SK-N-SH treated with all-trans-retinoic acid at 6 μM for 48 hours (cell line): Measurements from ENCODE around the gene FGF19.

ENCODE experiments used
- ATAC-seq: fragments of 200-7000 bp; cut with Tn5 transposase; 3 replicates; pipeline ENCODE4 v1.9.1; 2020; ENCODE audit warnings: mild to moderate bottlenecking, moderate library complexity
- ARNTL ChIP-seq: fragments of 450-650 bp; formaldehyde crosslinking; IDR thresholded peaks from 2 replicates; pipeline ENCODE4 v1.5.0; 2020; ENCODE audit warnings: low read depth, mild to moderate bottlenecking, moderate library complexity, borderline replicate concordance
- BACH2 ChIP-seq: fragments of 250-450 bp; sonication (Bioruptor Pico); IDR thresholded peaks from 2 replicates; pipeline ENCODE4 v1.9.0; 2021; ENCODE audit warnings: mild to moderate bottlenecking, borderline replicate concordance
- CSDC2 ChIP-seq: fragments of 250-450 bp; sonication (Bioruptor Pico); IDR thresholded peaks from 2 replicates; pipeline ENCODE4 v1.5.0; 2020; ENCODE audit warnings: mild to moderate bottlenecking, moderate library complexity
- CSRNP3 ChIP-seq: fragments of 250-450 bp; sonication (Bioruptor Pico); IDR thresholded peaks from 2 replicates; pipeline ENCODE4 v1.5.1; 2021; ENCODE audit warnings: mild to moderate bottlenecking, moderate library complexity
- ESRRG ChIP-seq: fragments of 250-450 bp; sonication (Bioruptor Pico); IDR thresholded peaks from 2 replicates; pipeline ENCODE4 v1.6.1; 2021; ENCODE audit warnings: mild to moderate bottlenecking
- GLIS3 ChIP-seq: fragments of 250-450 bp; sonication (Bioruptor Pico); IDR thresholded peaks from 2 replicates; pipeline ENCODE4 v1.5.0; 2020; ENCODE audit warnings: mild to moderate bottlenecking, moderate library complexity
- ISL1 ChIP-seq: fragments of 250-450 bp; sonication (Bioruptor Pico); IDR thresholded peaks from 2 replicates; pipeline ENCODE4 v2.1.2; 2022; ENCODE audit warnings: mild to moderate bottlenecking, moderate library complexity
- OSR1 ChIP-seq: fragments of 250-450 bp; sonication (Bioruptor Pico); IDR thresholded peaks from 2 replicates; pipeline ENCODE4 v1.8.0; 2022; ENCODE audit warnings: moderate library complexity, mild to moderate bottlenecking, inconsistent platforms
- PPARA ChIP-seq: fragments of 250-450 bp; sonication (Bioruptor Pico); IDR thresholded peaks from 2 replicates; pipeline ENCODE4 v1.5.0; 2020; ENCODE audit warnings: mild to moderate bottlenecking, borderline replicate concordance
- RARB ChIP-seq: fragments of 250-450 bp; sonication (Bioruptor Pico); IDR thresholded peaks from 2 replicates; pipeline ENCODE4 v1.8.0; 2021; ENCODE audit warnings: mild to moderate bottlenecking, moderate library complexity
- SNAI2 ChIP-seq: fragments of 250-450 bp; sonication (Bioruptor Pico); IDR thresholded peaks from 2 replicates; pipeline ENCODE4 v1.5.0; 2020; ENCODE audit warnings: mild to moderate bottlenecking, moderate library complexity
- TCF4 ChIP-seq: fragments of 250-450 bp; sonication (Bioruptor Pico); IDR thresholded peaks from 2 replicates; pipeline ENCODE4 v1.8.0; 2021; ENCODE audit warnings: mild to moderate bottlenecking, moderate library complexity, borderline replicate concordance
- TOX ChIP-seq: fragments of 250-450 bp; sonication (Bioruptor Pico); IDR thresholded peaks from 2 replicates; pipeline ENCODE4 v1.8.0; 2021; ENCODE audit warnings: mild to moderate bottlenecking, moderate library complexity, borderline replicate concordance
- ZFP3 ChIP-seq: fragments of 250-450 bp; sonication (Bioruptor Pico); IDR thresholded peaks from 2 replicates; pipeline ENCODE4 v1.5.0; 2020; ENCODE audit warnings: mild to moderate bottlenecking, moderate library complexity
- ZFP30 ChIP-seq: fragments of 450-650 bp; formaldehyde crosslinking; IDR thresholded peaks from 2 replicates; pipeline ENCODE4 v1.5.0; 2022; ENCODE audit warnings: mild to moderate bottlenecking, moderate library complexity
- ZNF565 ChIP-seq: fragments of 450-650 bp; formaldehyde crosslinking; conservative IDR thresholded peaks from 2 replicates; pipeline ENCODE4 v1.5.0; 2020; ENCODE audit warnings: low read depth, mild to moderate bottlenecking, moderate library complexity
- ZNF70 ChIP-seq: fragments of 450-650 bp; formaldehyde crosslinking; IDR thresholded peaks from 2 replicates; pipeline ENCODE4 v1.5.0; 2020; ENCODE audit warnings: mild to moderate bottlenecking, moderate library complexity
- ZNF8 ChIP-seq: fragments of 450-650 bp; formaldehyde crosslinking; IDR thresholded peaks from 2 replicates; pipeline ENCODE4 v1.5.0; 2020; ENCODE audit warnings: mild to moderate bottlenecking, moderate library complexity
- TF ChIP-seq, protein P1 (sequence below): fragments of 250-450 bp; sonication (Bioruptor Pico); IDR thresholded peaks from 2 replicates; pipeline ENCODE4 v1.5.0; 2020; ENCODE audit warnings: mild to moderate bottlenecking, moderate library complexity
- TF ChIP-seq, protein P2 (sequence below): fragments of 250-450 bp; sonication (Bioruptor Pico); IDR thresholded peaks from 2 replicates; pipeline ENCODE4 v1.8.0; 2020; ENCODE audit warnings: mild to moderate bottlenecking, moderate library complexity, borderline replicate concordance
- TF ChIP-seq, protein P3 (sequence below): fragments of 250-450 bp; sonication (Bioruptor Pico); IDR thresholded peaks from 2 replicates; pipeline ENCODE4 v1.8.0; 2021; ENCODE audit warnings: low read depth, mild to moderate bottlenecking, moderate library complexity, borderline replicate concordance

Gene FGF19

DNA sequence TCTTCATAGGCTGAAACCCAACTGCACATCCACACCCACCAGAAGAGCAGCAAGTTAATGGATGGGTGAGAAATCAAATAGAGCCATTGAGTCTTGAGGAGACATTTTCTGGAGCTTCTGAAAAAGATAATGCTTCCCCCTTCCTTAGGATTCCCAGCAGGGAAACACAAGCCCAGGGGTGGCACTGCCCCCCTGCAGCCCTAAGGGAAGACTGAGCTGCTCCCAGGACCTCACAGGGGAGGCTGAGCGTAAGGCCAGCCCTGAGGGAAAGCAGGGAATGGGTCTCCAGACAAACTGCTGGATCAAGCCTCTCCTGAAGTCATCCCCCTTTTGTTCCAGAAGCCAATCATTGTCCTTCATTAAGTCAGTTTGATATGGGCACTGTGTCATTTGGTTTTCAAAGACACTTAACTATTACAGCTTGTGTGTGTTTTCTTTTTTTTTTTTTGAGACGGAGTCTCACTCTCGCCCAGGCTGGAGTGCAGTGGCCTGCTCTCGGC is 43.8 kb downstream of the FGF19 start:
- ATAC-seq = no peak
- TF ChIP-seq RARB (CRISPR knock-in tag) = no peak
- TF ChIP-seq, all 23 proteins: peak for 0

GRCh38 chr11:69659591-69659990 is 44.2 kb downstream of the FGF19 start:
- no peak for ATAC-seq
- TF ChIP-seq TCF4 (CRISPR knock-in tag) = no peak
- TF ChIP-seq CSRNP3 (CRISPR knock-in tag) = no peak
- no peak for TF ChIP-seq OSR1
- no peak for TF ChIP-seq TOX (CRISPR knock-in tag)
- TF ChIP-seq ZNF565 (CRISPR knock-in tag) = no peak
- no peak for TF ChIP-seq CSDC2
- no peak for TF ChIP-seq PPARA (CRISPR knock-in tag)
- TF ChIP-seq ZFP30 (CRISPR knock-in tag) = no peak
- TF ChIP-seq RARB (CRISPR knock-in tag) = no peak
- TF ChIP-seq SNAI2 (CRISPR knock-in tag) = no peak
- TF ChIP-seq, protein P1, sequence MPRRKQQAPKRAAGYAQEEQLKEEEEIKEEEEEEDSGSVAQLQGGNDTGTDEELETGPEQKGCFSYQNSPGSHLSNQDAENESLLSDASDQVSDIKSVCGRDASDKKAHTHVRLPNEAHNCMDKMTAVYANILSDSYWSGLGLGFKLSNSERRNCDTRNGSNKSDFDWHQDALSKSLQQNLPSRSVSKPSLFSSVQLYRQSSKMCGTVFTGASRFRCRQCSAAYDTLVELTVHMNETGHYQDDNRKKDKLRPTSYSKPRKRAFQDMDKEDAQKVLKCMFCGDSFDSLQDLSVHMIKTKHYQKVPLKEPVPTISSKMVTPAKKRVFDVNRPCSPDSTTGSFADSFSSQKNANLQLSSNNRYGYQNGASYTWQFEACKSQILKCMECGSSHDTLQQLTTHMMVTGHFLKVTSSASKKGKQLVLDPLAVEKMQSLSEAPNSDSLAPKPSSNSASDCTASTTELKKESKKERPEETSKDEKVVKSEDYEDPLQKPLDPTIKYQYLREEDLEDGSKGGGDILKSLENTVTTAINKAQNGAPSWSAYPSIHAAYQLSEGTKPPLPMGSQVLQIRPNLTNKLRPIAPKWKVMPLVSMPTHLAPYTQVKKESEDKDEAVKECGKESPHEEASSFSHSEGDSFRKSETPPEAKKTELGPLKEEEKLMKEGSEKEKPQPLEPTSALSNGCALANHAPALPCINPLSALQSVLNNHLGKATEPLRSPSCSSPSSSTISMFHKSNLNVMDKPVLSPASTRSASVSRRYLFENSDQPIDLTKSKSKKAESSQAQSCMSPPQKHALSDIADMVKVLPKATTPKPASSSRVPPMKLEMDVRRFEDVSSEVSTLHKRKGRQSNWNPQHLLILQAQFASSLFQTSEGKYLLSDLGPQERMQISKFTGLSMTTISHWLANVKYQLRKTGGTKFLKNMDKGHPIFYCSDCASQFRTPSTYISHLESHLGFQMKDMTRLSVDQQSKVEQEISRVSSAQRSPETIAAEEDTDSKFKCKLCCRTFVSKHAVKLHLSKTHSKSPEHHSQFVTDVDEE = no peak
- TF ChIP-seq, protein P2, sequence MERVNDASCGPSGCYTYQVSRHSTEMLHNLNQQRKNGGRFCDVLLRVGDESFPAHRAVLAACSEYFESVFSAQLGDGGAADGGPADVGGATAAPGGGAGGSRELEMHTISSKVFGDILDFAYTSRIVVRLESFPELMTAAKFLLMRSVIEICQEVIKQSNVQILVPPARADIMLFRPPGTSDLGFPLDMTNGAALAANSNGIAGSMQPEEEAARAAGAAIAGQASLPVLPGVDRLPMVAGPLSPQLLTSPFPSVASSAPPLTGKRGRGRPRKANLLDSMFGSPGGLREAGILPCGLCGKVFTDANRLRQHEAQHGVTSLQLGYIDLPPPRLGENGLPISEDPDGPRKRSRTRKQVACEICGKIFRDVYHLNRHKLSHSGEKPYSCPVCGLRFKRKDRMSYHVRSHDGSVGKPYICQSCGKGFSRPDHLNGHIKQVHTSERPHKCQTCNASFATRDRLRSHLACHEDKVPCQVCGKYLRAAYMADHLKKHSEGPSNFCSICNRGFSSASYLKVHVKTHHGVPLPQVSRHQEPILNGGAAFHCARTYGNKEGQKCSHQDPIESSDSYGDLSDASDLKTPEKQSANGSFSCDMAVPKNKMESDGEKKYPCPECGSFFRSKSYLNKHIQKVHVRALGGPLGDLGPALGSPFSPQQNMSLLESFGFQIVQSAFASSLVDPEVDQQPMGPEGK = no peak
- TF ChIP-seq ZFP3 (CRISPR knock-in tag) = no peak
- TF ChIP-seq ZNF8 (CRISPR knock-in tag) = no peak

DNA sequence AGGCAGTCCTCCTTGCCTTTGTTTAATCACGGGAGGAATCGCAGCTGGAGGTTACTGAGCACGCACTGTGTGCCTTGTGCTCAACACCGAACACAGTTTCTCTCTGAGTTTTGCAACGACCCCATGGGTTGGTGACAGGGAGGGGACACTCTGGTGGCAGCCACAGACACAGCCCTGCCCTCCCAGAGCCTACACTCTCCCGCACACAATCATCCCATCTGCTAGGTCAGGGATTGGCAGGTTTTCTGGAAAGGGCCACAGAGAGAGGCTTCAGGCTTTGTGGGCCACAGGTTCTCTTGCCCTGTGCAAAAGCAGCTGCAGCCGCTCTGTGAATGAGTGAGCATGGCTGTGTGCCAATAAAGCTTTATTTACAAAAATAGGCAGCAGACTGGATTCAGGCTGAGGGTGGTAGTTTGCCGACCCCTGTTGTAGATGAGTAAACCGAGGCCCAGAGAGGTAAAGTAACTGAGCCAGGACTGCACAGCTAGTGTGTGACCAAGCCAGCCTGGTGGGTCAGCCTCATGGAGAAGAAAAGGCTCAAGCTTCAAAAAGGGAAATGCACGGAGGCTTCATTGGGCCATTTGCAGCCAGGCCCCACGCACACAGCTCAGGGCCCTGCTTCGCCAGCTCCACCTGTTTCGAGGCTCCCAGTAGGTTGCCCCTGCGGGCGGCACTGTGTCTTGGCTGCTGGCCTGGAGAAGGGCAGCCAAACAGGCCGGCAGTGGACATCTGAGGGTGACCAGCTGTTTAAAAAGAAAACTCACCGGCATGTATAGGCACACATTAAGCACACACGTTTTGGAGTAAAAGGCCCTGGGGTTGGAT is 45.0 kb downstream of the FGF19 start:
- ATAC-seq = no peak
- no peak for TF ChIP-seq CSDC2
- TF ChIP-seq ZNF70 = no peak
- TF ChIP-seq BACH2 (CRISPR knock-in tag) = no peak
- no peak for TF ChIP-seq OSR1
- TF ChIP-seq, protein P2 = no peak

DNA sequence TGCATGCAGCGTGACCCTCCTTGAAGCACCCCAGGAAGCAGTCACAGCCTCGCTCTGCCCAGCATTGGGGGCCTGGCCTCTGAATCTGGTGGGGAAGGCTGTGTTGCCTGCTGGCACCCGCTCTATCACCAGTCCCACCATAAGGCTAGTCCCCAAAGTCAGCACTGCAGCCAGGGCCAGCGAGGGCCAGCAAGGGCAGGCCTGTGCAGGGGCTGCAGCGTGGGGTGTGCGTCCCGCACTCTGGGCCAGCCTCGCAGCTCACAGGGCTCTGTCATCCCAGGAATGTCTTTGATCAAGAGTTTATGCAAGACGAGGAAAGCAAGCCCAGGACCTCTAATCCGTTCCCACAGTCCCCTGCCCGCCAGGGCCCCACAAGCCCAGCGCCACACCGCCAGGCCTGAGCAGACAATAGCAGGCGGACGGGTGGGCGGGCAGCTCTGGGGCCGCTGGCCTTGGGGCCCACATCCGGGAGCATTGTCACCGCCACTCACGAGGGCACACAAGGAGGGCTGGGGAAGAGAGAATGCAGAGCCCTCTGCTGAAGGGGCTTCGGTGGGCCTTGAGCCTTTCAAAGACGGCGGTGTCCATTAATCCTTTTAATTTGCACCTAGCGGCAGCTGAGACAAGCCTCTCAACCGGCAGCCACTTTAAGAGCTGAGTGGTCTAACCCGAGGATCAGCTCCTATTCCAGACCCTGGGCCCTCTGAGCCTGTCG is 45.8 kb downstream of the FGF19 start:
- ATAC-seq = no peak
- TF ChIP-seq CSDC2 (no peak), TCF4 (CRISPR knock-in tag) (no peak), GLIS3 (CRISPR knock-in tag) (no peak), ISL1 (CRISPR knock-in tag) (no peak), ZNF565 (CRISPR knock-in tag) (no peak), RARB (CRISPR knock-in tag) (no peak), BACH2 (CRISPR knock-in tag) (no peak), ZNF70 (no peak), ZFP3 (CRISPR knock-in tag) (no peak), ESRRG (CRISPR knock-in tag) (no peak), ARNTL (no peak)
- TF ChIP-seq, protein P3, sequence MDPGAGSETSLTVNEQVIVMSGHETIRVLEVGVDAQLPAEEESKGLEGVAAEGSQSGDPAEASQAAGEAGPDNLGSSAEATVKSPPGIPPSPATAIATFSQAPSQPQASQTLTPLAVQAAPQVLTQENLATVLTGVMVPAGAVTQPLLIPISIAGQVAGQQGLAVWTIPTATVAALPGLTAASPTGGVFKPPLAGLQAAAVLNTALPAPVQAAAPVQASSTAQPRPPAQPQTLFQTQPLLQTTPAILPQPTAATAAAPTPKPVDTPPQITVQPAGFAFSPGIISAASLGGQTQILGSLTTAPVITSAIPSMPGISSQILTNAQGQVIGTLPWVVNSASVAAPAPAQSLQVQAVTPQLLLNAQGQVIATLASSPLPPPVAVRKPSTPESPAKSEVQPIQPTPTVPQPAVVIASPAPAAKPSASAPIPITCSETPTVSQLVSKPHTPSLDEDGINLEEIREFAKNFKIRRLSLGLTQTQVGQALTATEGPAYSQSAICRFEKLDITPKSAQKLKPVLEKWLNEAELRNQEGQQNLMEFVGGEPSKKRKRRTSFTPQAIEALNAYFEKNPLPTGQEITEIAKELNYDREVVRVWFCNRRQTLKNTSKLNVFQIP (CRISPR knock-in tag) = no peak
- TF ChIP-seq, protein P1 = no peak
